Activated CD4-positive, alpha-beta T cell treated with anti-CD3 and anti-CD28 coated beads, Interleukin-2, amount 10 ng/mL, durations not matched to agents 24 days and 14 days (primary cell): Measurements from ENCODE around the gene FUS. TPM values are rescaled to one million over a fixed set of nuclear protein-coding genes. Genes with fewer than 3 reads are reported as not detected.
"Not testable (repeated sequence)": the region's sequence is repeated elsewhere in the genome, so short reads cannot be mapped to it uniquely, and the experiment has no call there.

ENCODE experiments used
- DNase-seq: peaks from one replicate; pipeline ENCODE4 v3.0.0; 2022
- H3K27ac Mint-ChIP-seq: one replicate; pipeline ENCODE4 v1.8.0; 2022; ENCODE audit warnings: mild to moderate bottlenecking, mixed read lengths
- H3K27me3 Mint-ChIP-seq: one replicate; pipeline ENCODE4 v1.8.0; 2022; ENCODE audit warnings: mixed read lengths
- H3K36me3 Mint-ChIP-seq: one replicate; pipeline ENCODE4 v1.8.0; 2022; ENCODE audit warnings: low read depth, mild to moderate bottlenecking, mixed read lengths
- H3K4me1 Mint-ChIP-seq: one replicate; pipeline ENCODE4 v1.8.0; 2021; ENCODE audit warnings: mixed read lengths
- H3K4me3 Mint-ChIP-seq: one replicate; pipeline ENCODE4 v1.8.0; 2022; ENCODE audit warnings: mild to moderate bottlenecking, moderate library complexity, mixed read lengths
- H3K9me3 Mint-ChIP-seq: one replicate; pipeline ENCODE4 v1.8.0; 2021; ENCODE audit warnings: mixed read lengths
- intact Hi-C: fragments of 100-400 bp; cut with micrococcal nuclease; formaldehyde crosslinking; loops from one replicate; pipeline ENCODE4 v1.15.1; 2023
- total RNA-seq: library from RNA; stranded (reverse); gene quantifications from 2 replicates; pipeline ENCODE4 v1.2.3, GENCODE V29; 2022

The FUS gene
- total RNA-seq, 1 donor from 2014 or later = 955 TPM

DNA sequence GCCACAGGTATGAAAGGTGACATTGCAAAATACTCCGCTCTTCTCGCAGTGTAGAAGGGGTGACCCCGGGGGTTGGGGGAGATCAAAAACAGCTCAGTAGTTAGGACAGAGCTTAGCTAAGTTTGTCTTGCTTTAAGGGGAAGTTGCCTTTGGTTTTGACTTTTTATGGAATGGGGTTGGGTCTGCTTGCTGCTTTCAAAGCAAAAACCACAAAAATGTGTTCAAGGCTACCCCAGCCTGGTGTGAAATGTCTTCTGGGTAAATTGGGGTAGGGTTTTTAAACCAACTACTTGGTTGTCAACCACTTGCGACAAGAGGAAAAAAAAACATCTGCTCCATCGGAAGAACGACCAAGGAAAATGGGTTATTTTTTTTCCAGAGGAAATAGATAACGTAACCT, 6.2 kb downstream of the FUS start:
- DNase-seq = no peak
- Mint-ChIP-seq H3K4me3 (peak overlapping the region; percentile 23), H3K27ac (peak overlapping the region; percentile 11), H3K9me3 (no peaks in the 10 kb centered on the region), H3K27me3 (no peaks in the 10 kb centered on the region), H3K4me1 (peaks cover 80% of the 10 kb centered on the region), H3K36me3 (peaks cover 98% of the 10 kb centered on the region)
- intact Hi-C loops = no loop called here

DNA sequence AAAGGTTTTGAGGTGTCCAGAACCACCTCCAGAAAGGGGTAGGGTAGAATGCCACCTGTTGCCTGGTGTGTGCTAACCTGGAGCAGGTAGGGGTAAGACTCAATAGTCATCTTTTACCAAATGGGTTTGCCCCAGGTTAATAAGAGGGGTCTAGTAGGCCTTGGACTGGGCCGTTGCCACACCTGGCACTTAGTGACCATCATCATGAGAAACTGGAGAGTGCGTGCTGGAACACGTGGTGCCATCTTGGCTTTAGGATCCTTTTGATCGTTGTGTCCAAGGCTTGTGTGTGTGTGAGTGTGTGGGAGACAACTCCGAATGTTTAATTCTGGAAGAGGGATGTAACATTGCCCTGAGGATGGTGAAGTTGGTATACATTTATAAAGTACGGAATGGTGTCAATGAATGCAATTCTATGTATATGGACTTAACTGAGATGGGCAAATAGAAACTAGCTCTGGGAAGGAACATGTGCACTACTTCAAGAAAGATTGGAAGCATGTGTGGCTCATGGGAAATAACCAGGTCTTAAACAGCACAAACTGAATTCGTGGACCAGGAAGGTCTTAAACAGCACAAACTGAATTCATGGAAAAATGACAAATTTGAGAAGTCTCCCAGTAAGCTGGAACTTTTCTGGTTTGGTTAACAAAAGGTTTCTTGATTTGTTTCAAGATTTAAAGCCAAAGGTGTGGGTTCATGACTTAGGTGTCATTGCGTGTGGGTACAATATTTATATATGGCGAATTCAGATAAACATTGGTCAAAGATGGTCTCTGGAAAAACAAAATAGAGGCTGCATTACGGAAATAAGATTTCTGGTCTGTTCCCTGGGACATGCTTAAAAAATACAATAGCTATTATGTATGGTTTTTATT, 7.2 kb downstream of the FUS start:
- Mint-ChIP-seq H3K36me3 (peaks cover 97% of the 10 kb centered on the region), H3K9me3 (no peaks in the 10 kb centered on the region), H3K4me3 (peak overlapping the region; percentile 44), H3K27me3 (no peaks in the 10 kb centered on the region), H3K4me1 (peaks cover 79% of the 10 kb centered on the region), H3K27ac (peak overlapping the region; percentile 42)
- DNase-seq = no peak
- intact Hi-C loops = no loop called here

DNA sequence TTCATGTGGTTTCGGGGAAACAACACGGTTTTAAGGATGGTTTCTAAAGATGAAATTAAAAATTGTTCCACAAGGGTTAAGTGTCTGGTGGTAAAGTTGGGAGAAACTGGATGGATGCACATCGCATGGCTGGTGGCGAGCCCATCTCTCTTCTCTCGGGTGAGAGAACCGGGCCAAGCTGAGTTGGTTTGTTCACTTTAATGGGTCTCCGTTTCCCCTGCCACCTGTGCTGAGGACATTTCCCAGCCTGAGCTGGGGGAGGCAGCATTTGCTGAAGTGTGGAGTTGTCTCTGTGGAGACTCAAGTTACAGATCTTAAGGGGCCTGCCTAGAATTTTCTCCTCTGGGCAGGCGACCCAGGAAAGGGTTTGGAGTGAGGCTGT, 7.9 kb downstream of the FUS start:
- Mint-ChIP-seq H3K36me3 (peaks cover 97% of the 10 kb centered on the region), H3K4me1 (peaks cover 74% of the 10 kb centered on the region), H3K27me3 (no peaks in the 10 kb centered on the region), H3K4me3 (no peak overlapping the region), H3K27ac (peak overlapping the region; percentile 32), H3K9me3 (no peaks in the 10 kb centered on the region)
- DNase-seq = no peak
- intact Hi-C loops = no loop called here

DNA sequence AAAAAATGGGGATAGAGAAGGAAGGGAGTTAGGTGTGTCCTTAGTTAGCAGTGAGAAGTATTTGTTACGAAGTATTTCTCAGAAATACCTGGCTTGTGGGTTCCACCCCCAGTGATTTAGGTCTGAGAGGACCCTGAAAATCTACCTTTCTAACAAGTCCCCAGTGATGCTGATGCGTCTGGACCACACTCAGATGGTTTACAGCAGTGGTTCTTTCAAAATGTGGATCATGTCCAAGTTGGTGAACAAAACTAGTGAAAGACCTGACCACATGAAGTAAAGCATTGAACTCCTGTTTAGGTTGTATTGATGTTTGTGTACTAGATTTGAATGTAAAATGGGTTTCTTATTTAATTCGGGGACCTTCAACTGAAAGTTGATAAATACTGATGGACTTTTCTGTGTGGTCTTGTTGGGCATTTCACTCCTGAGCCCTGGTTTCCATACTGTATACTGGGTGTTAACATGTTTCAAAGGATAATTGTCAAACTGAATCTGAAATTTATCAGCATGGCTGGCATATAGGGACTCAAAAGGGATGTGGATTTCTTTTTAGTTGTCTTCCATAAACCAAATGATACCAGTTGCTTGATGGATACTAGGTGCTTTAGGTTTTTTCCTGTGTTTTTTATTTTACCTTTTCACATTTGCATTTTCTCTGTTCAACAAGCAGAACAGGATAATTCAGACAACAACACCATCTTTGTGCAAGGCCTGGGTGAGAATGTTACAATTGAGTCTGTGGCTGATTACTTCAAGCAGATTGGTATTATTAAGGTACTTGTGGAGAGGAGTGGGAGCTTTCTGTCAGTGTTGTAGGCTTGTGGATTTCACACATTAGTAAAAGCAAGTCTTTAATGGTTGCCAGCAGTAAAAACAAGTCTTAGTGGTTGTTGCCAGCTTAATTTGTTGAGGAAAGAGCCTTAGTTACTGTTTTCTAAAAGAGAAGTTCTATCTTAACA, 8.8 kb downstream of the FUS start:
- peak overlapping the region; percentile 72 for H3K27ac Mint-ChIP-seq
- peaks cover 68% of the 10 kb centered on the region for H3K4me1 Mint-ChIP-seq
- no peaks in the 10 kb centered on the region for H3K9me3 Mint-ChIP-seq
- DNase-seq = no peak
- H3K36me3 Mint-ChIP-seq = peaks cover 95% of the 10 kb centered on the region
- intact Hi-C loops = no loop called here
- no peaks in the 10 kb centered on the region for H3K27me3 Mint-ChIP-seq
- H3K4me3 Mint-ChIP-seq = no peak overlapping the region

DNA sequence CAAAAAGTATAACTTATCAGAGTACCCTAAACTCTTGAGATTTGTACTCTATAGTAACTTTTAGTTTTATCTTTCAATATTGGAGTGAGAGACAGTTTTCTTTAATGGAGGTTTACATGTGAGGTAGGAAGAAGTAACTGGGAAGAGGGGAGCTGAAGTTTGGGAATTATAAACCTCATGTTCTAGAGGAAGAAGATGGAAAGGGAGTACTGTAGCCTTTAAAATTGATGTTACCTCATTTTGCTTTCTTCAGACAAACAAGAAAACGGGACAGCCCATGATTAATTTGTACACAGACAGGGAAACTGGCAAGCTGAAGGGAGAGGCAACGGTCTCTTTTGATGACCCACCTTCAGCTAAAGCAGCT, 9.5 kb downstream of the FUS start:
- no peaks in the 10 kb centered on the region for H3K9me3 Mint-ChIP-seq

DNA sequence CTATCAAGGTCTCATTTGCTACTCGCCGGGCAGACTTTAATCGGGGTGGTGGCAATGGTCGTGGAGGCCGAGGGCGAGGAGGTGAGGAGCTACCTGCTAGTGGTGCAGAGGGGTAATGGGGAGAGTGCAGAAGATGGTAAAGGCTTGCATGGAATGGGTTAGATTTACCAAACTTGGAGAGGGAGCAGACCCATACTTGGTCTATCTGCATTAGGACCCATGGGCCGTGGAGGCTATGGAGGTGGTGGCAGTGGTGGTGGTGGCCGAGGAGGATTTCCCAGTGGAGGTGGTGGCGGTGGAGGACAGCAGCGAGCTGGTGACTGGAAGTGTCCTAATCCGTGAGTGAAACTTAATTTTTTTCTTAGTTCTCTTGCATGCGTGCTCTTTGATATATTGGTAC, 10.1 kb downstream of the FUS start:
- Mint-ChIP-seq H3K9me3 (no peaks in the 10 kb centered on the region), H3K27me3 (no peaks in the 10 kb centered on the region)

More for the DNA sequence above, 9.5 kb downstream of the FUS start:
- Mint-ChIP-seq H3K27ac (peak overlapping the region; percentile 72), H3K4me1 (peaks cover 69% of the 10 kb centered on the region), H3K36me3 (peaks cover 95% of the 10 kb centered on the region), H3K27me3 (no peaks in the 10 kb centered on the region), H3K4me3 (no peak overlapping the region)
- intact Hi-C loops = no loop called here
- no peak for DNase-seq

DNA sequence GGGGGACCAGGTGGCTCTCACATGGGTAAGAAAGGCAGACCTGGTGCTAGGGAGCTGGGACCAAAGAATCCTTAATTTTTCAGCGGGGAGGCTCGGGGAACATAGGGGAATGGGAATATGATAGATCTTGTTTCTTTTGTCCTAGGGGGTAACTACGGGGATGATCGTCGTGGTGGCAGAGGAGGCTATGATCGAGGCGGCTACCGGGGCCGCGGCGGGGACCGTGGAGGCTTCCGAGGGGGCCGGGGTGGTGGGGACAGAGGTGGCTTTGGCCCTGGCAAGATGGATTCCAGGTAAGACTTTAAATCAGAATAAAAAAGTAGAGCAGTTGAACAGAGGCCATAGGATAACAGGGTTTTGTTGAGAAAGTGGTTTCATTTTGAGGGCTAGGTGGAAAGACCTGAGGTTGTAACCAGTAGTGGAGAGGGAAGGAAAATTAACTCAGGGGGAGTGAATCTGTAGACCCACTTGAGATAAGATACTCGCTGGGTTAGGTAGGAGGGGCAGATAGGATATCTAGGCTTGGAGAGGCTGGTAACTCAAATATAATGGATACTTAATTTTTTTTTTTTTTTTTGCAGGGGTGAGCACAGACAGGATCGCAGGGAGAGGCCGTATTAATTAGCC, 11.0 kb downstream of the FUS start:
- Mint-ChIP-seq H3K27me3 (no peaks in the 10 kb centered on the region), H3K27ac (peak overlapping the region; percentile 51), H3K4me3 (no peak overlapping the region), H3K9me3 (no peaks in the 10 kb centered on the region), H3K36me3 (peaks cover 88% of the 10 kb centered on the region), H3K4me1 (peaks cover 60% of the 10 kb centered on the region)
- DNase-seq = no peak
- intact Hi-C loops = no loop called here

More for the DNA sequence above, 10.1 kb downstream of the FUS start:
- intact Hi-C loops = no loop called here
- peaks cover 67% of the 10 kb centered on the region for H3K4me1 Mint-ChIP-seq
- H3K27ac Mint-ChIP-seq = peak overlapping the region; percentile 63
- no peak for DNase-seq
- H3K4me3 Mint-ChIP-seq = no peak overlapping the region
- peaks cover 93% of the 10 kb centered on the region for H3K36me3 Mint-ChIP-seq

DNA sequence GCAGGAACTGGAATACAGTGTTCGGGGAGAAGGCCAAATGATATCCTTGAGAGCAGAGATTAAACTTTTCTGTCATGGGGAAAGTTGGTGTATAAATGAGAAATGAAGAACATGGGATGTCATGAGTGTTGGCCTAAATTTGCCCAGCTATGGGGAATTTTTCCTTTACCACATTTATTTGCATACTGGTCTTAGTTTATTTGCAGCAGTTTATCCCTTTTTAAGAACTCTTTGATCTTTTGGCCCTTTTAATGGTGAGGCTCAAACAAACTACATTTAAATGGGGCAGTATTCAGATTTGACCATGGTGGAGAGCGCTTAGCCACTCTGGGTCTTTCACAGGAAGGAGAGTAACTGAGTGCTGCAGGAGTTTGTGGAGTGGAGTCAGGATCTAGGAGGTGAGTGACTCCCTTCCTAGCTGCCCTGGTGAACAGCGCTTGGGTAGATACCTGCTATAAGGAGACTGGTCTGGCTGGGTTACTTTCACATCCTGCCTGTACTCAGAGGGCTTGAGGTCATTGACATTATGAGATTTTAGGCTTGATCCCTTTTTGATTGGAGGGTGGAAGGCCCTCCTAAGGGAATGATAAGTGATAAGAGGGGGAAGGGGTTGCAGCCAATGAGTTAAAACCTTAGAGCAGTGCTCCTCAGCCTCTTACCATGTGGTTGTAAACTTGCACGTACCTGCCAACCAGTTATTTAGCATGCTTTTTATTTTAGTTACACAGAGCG, 11.9 kb downstream of the FUS start:
- DNase-seq = no peak
- intact Hi-C loops = no loop called here
- Mint-ChIP-seq H3K9me3 (no peaks in the 10 kb centered on the region), H3K4me3 (no peak overlapping the region), H3K4me1 (peaks cover 55% of the 10 kb centered on the region), H3K27ac (peak overlapping the region; percentile 13), H3K27me3 (no peaks in the 10 kb centered on the region), H3K36me3 (peaks cover 88% of the 10 kb centered on the region)

DNA sequence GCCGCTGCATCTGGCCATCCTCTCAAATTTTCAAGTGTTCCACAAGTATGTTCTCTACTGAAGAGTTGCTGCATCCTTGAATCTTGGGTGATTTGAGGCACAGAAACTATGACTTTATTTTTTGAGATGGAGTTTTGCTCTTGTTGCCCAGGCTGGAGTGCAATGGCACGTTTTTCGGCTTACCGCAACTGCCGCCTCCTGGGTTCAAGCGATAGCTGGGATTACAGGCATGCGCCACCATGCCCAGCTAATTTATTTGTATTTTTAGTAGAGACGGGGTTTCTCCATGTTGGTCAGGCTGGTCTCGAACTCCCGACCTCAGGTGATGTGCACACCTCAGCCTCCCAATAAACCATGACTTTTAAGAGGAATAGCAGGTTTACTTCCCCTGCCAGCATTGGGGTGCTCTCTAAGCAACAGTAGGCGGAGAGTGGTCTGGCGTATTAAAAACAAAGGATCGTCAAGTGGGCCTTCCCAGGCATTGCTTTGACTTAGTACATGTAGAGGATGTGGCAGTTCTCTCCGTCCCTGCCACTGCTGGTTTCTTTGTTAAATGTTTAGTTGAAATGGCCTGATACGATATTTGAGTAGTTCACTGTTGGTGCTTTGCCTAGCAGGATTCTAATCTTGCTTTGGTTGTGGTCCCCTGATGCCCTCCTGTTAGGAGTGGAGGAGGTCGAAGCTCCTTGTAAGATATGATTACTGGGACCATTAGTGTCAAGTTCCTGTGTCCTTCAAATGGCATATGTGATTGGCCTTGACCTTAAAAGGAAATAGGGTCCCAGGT, 13.1 kb downstream of the FUS start:
- Mint-ChIP-seq H3K4me1 (peaks cover 54% of the 10 kb centered on the region), H3K36me3 (peaks cover 77% of the 10 kb centered on the region), H3K4me3 (no peak overlapping the region), H3K27ac (peak overlapping the region; percentile 49), H3K9me3 (no peaks in the 10 kb centered on the region), H3K27me3 (no peaks in the 10 kb centered on the region)
- intact Hi-C loops = no loop called here
- DNase-seq = no peak

DNA sequence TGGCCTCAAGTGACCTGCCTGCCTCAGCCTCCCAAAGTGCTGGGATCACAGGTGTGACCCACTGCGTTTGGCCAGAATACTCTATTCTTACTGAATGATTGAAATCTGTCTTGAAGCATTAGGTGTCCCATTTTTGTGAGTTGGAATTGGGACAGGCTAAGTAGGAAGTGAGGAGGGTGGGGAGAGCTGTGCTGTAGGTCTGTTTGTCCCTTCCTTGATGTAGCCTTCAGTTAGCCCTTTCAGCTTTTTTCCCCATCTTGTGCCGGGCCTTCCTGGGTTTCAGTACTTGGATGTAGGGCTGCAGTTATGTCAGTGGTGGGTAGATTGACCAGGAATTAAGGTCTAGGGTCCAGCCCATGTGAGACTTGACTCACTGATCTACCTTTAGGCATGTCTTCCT, 13.9 kb downstream of the FUS start:
- no peaks in the 10 kb centered on the region for H3K27me3 Mint-ChIP-seq
- intact Hi-C loops = no loop called here
- H3K36me3 Mint-ChIP-seq = peaks cover 71% of the 10 kb centered on the region
- DNase-seq = no peak
- H3K9me3 Mint-ChIP-seq = no peaks in the 10 kb centered on the region
- no peak overlapping the region for H3K27ac Mint-ChIP-seq
- peaks cover 54% of the 10 kb centered on the region for H3K4me1 Mint-ChIP-seq
- no peak overlapping the region for H3K4me3 Mint-ChIP-seq

DNA sequence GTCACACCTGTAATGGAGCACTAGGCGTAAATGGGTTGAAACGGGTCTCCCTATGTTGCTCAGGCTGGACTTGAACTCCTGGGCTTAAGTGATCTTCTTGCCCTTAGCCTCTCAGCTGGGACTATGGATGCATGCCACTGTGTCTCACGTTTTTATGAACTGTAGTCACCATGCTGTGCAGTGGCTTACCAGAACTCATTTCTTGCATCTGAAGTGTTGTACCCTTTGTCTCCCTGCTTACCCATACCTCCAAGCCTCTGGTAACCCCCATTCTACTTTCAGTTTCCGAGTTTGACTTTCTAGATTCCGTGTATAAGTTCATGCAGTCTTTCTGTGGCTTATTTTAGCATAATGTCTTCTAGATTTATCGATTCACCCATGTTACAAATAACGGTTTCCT, 15.0 kb downstream of the FUS start:
- intact Hi-C loops = no loop called here
- Mint-ChIP-seq H3K27me3 (no peaks in the 10 kb centered on the region), H3K9me3 (no peaks in the 10 kb centered on the region), H3K4me1 (peaks cover 56% of the 10 kb centered on the region), H3K4me3 (no peak overlapping the region), H3K36me3 (peaks cover 69% of the 10 kb centered on the region), H3K27ac (no peak overlapping the region)
- no peak for DNase-seq

DNA sequence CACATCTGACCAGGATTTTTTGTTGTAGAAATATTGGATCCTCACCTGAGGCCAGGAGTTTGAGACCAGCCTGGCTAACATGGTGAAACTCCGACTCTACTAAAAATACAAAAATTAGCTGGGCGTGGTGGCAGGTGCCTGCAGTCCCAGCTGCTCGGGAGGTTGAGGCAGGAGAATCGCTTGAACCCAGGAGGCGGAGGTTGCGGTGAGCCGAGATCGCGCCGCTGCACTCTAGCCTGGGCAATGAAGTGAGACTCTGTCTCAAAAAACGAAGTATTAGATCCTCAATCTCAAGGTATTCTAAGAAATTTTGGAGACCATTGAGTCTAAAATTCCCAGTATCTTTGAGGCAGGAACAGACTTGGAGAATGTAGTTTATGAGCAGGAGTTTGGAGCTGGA, 15.9 kb downstream of the FUS start:
- intact Hi-C loops, H3K27ac Mint-ChIP-seq: not testable (repeated sequence)
- H3K36me3 Mint-ChIP-seq = peaks cover 61% of the 10 kb centered on the region

More for the DNA sequence above, 15.9 kb downstream of the FUS start:
- peaks cover 55% of the 10 kb centered on the region for H3K4me1 Mint-ChIP-seq
- H3K4me3 Mint-ChIP-seq, H3K9me3 Mint-ChIP-seq, H3K27me3 Mint-ChIP-seq, DNase-seq: not testable (repeated sequence)
